K562 (cell line): Measurements from ENCODE around the gene SHISA7. TPM values are rescaled to one million over a fixed set of nuclear protein-coding genes. Genes with fewer than 3 reads are reported as not detected.

Experiments used
- ATAC-seq: fragments of 200-7000 bp; cut with Tn5 transposase; 3 replicates; pipeline ENCODE4 v1.9.1; 2020; ENCODE audit warnings: moderate library complexity
- BruUV-seq: library from RNA; stranded (reverse); fragments of 400-500 nt; replicated peaks from 2 replicates; lab custom pipeline; 2021; lab: Mats Ljungman, UMichigan
- CTCF ChIA-PET: fragments of 300-600 bp; formaldehyde crosslinking; extraction: SDS; loops from one replicate; lab custom pipeline; 2021; ENCODE audit warnings: low intra/inter-chr PET ratio; lab: Yijun Ruan, JAX
- POLR2A ChIA-PET: fragments of 300-600, 350-650 bp; sonication (Branson Sonifier 250); formaldehyde crosslinking; extraction: SDS; loops from one replicate; lab custom pipeline; 2021; ENCODE audit warnings: antibody characterized with exemption, inconsistent platforms; lab: Yijun Ruan, JAX
- DNase-seq, 4 experiments: peaks; one replicate each; pipeline versions ENCODE4 v3.0.0 to v3.0.0-alpha.2; 2011 to 2018; ENCODE audit warnings: low spot score in 3 of 4, mixed read lengths in 3 of 4; ENCODE audit errors: extremely low read depth in 1 of 4
- FAIRE-seq: peaks from 2 replicates; lab custom pipeline; 2011; peaks lifted over from hg19 to GRCh38; lab: Jason Lieb, UNC
- H2AFZ ChIP-seq: 2 replicates; pipeline ENCODE4 v1.6.0; 2011; ENCODE audit warnings: low read depth, low read length, control low read depth, inconsistent platforms
- H3K27ac ChIP-seq: fragments of 200-600 bp; 3 replicates; pipeline ENCODE4 v1.8.0; 2011; ENCODE audit warnings: low read depth, mild to moderate bottlenecking, control low read depth, inconsistent platforms, low read length, moderate library complexity, mixed read lengths; ENCODE audit errors: extremely low read depth
- H3K27me3 ChIP-seq, 2 experiments: fragments of 300-600 bp in 1 of 2; 2 replicates in 1 of 2; 3 replicates in 1 of 2; pipeline versions ENCODE4 v1.6.0 to v1.8.0; 2011; ENCODE audit warnings: inconsistent platforms in 2 of 2, low read length in 2 of 2, mild to moderate bottlenecking in 1 of 2, mixed read lengths in 1 of 2, moderate library complexity in 1 of 2; ENCODE audit not compliant: control insufficient read depth in 2 of 2, insufficient read depth in 2 of 2
- H3K36me3 ChIP-seq: fragments of 300-600 bp; 3 replicates; pipeline ENCODE4 v1.8.0; 2011; ENCODE audit warnings: mild to moderate bottlenecking, low read length, inconsistent platforms; ENCODE audit not compliant: control insufficient read depth, insufficient read depth
- H3K4me1 ChIP-seq, 2 experiments: fragments of 200-600 bp in 1 of 2; replicated peaks in 1 of 2; 2 replicates in 1 of 2; 3 replicates in 1 of 2; pipeline versions ENCODE4 v1.5.1 to v1.8.0; 2011; ENCODE audit warnings: inconsistent platforms in 2 of 2, low read length in 2 of 2, mild to moderate bottlenecking in 1 of 2, mixed read lengths in 1 of 2, moderate library complexity in 1 of 2; ENCODE audit not compliant: control insufficient read depth in 2 of 2, insufficient read depth in 2 of 2
- H3K4me2 ChIP-seq: 2 replicates; pipeline ENCODE4 v1.6.1; 2011; ENCODE audit warnings: low read length, control low read depth, inconsistent platforms, mixed read lengths; ENCODE audit not compliant: insufficient read depth
- H3K4me3 ChIP-seq: fragments of 200-600 bp; sonication (generic), shearing (Covaris generic); 2 replicates; pipeline ENCODE4 v1.5.1; 2016; ENCODE audit warnings: control low read depth, inconsistent platforms
- H3K79me2 ChIP-seq: fragments of 200-600 bp; 3 replicates; pipeline ENCODE4 v1.8.0; 2011; ENCODE audit warnings: low read length, inconsistent platforms; ENCODE audit not compliant: control insufficient read depth, insufficient read depth
- H3K9ac ChIP-seq, 2 experiments: 2 replicates each; pipeline versions ENCODE4 v1.6.0 to v1.6.1; 2011; ENCODE audit warnings: low read depth in 2 of 2, low read length in 2 of 2, control low read depth in 1 of 2, inconsistent platforms in 1 of 2, mild to moderate bottlenecking in 1 of 2, mixed read lengths in 1 of 2; ENCODE audit not compliant: insufficient read depth in 1 of 2
- H3K9me1 ChIP-seq: one replicate; pipeline ENCODE4 v1.6.0; 2011; ENCODE audit warnings: inconsistent platforms, mild to moderate bottlenecking, low read length, moderate library complexity; ENCODE audit not compliant: control insufficient read depth, insufficient read depth
- H3K9me3 ChIP-seq: replicated peaks from 2 replicates; pipeline ENCODE4 v1.5.1; 2011; ENCODE audit warnings: low read depth, low read length, inconsistent platforms; ENCODE audit not compliant: control insufficient read depth, insufficient read depth
- H4K20me1 ChIP-seq: replicated peaks from 2 replicates; pipeline ENCODE4 v1.6.1; 2011; ENCODE audit warnings: low read length, inconsistent platforms, mixed read lengths; ENCODE audit not compliant: control insufficient read depth, insufficient read depth
- CTBP1 ChIP-seq: fragments of 450-650 bp; IDR thresholded peaks from 2 replicates; pipeline ENCODE4 v1.6.1; 2016; ENCODE audit warnings: borderline replicate concordance
- FOSL1 ChIP-seq: fragments of 200-800 bp; sonication (Bioruptor generic); conservative IDR thresholded peaks from 2 replicates; pipeline ENCODE4 v1.6.1; 2016; ENCODE audit warnings: missing genetic modification characterization, missing compliant biosample characterization
- FOXP4 ChIP-seq: sonication (generic); formaldehyde crosslinking; IDR thresholded peaks from 2 replicates; pipeline ENCODE4 v1.8.0; 2022; ENCODE audit warnings: mild to moderate bottlenecking, missing genetic modification reagents, borderline replicate concordance
- GATA2 ChIP-seq: sonication (generic); formaldehyde crosslinking; IDR thresholded peaks from 2 replicates; pipeline ENCODE4 v1.4.0; 2020; ENCODE audit warnings: mild to moderate bottlenecking, missing genetic modification reagents
- IFI16 ChIP-seq: fragments of 250-450 bp; sonication (Bioruptor Pico); IDR thresholded peaks from 2 replicates; pipeline ENCODE4 v2.1.2; 2022; ENCODE audit warnings: mild to moderate bottlenecking, inconsistent platforms
- SMARCE1 ChIP-seq: fragments of 450-650 bp; IDR thresholded peaks from 2 replicates; pipeline ENCODE4 v1.7.1; 2016; ENCODE audit warnings: mild to moderate bottlenecking
- TCF7 ChIP-seq: sonication (generic); IDR thresholded peaks from 2 replicates; pipeline ENCODE4 v1.6.1; 2016; ENCODE audit warnings: antibody characterized with exemption, borderline replicate concordance
- TFAP4 ChIP-seq: sonication (generic); formaldehyde crosslinking; IDR thresholded peaks from 2 replicates; pipeline ENCODE4 v1.8.0; 2022; ENCODE audit warnings: missing genetic modification reagents, mild to moderate bottlenecking, moderate library complexity, borderline replicate concordance
- USF2 ChIP-seq: sonication (generic); formaldehyde crosslinking; IDR thresholded peaks from 2 replicates; pipeline ENCODE4 v1.5.0; 2020; ENCODE audit warnings: missing genetic modification reagents
- ZKSCAN1 ChIP-seq: fragments of 150-350 bp; IDR thresholded peaks from 2 replicates; pipeline ENCODE4 v1.6.1; 2016; ENCODE audit warnings: low read depth, low read length
- ZNF224 ChIP-seq: sonication (generic); formaldehyde crosslinking; IDR thresholded peaks from 2 replicates; pipeline ENCODE4 v1.8.0; 2022; ENCODE audit warnings: mild to moderate bottlenecking, missing genetic modification reagents
- ZNF436 ChIP-seq: fragments of 250-450, 450-650 bp; sonication (Bioruptor Pico); formaldehyde crosslinking; IDR thresholded peaks from 2 replicates; pipeline ENCODE4 v1.7.0; 2020; ENCODE audit warnings: mild to moderate bottlenecking
- ZNF592 ChIP-seq: fragments of 450-650 bp; IDR thresholded peaks from 2 replicates; pipeline ENCODE4 v1.6.1; 2017; ENCODE audit warnings: antibody characterized with exemption, mild to moderate bottlenecking
- WGBS: fragments of 100-300 bp; shearing (Covaris generic); methylation state at CpG from one replicate; pipeline ENCODE4 v1.1.6; 2016; ENCODE audit warnings: low coverage, mixed read lengths; ENCODE audit not compliant: insufficient coverage; ENCODE audit errors: missing lambda C conversion rate; 5-methylcytosine and 5-hydroxymethylcytosine counted together
- in situ Hi-C: fragments of 300-500 bp; cut with MboI; formaldehyde crosslinking; loops from 4 replicates; pipeline ENCODE4 v1.15.0; 2018; ENCODE audit warnings: inconsistent platforms, mixed read lengths
- intact Hi-C: fragments of 100-400 bp; cut with micrococcal nuclease; formaldehyde crosslinking; loops from 2 replicates; pipeline ENCODE4 v1.14.2; 2022
- polyA plus RNA-seq, 8 experiments: library from polyadenylated mRNA; depleted of rRNA in 4 of 8; stranded (reverse) in 5 of 8; unstranded in 3 of 8; fragments of >200 nt; fragmentation: Nextera tagmentation in 2 of 8; fragmentation: Illumina TruSeq in 1 of 8; extraction: Ambion mirVana in 2 of 8; extraction: Trizol in 1 of 8; gene quantifications; 2 replicates each; pipeline versions ENCODE4 v1.2.1 to v1.2.3, GENCODE V29; 2011 to 2014; ENCODE audit warnings: inconsistent platforms in 1 of 8, missing spikeins in 1 of 8
- total RNA-seq, 7 experiments: library from RNA; depleted of rRNA in 6 of 7; stranded (reverse); fragments of >200 nt in 6 of 7; fragmentation: Illumina TruSeq in 2 of 7; extraction: Trizol in 2 of 7; gene quantifications; 2 replicates each; pipeline versions ENCODE4 v1.2.1 to v1.2.3, GENCODE V29; 2011 to 2021; ENCODE audit warnings: low replicate concordance in 1 of 7

The SHISA7 gene
- total and polyA plus RNA-seq, 9 of the 15 experiments (the other 6 are each of a cell fraction or from before 2014, with no cell fraction given), result 0.01 to 0.40 (median 0.07) TPM

GRCh38 chr19:55465460-55466240 lies 22.6 kb upstream of the SHISA7 start:
- Histone ChIP-seq H3K27me3 (no peaks in the 10 kb centered on the region), H3K4me2 (no peak overlapping the region), H3K4me1 (peaks cover 27 to 73% of the 10 kb centered on the region in 2 experiments; a peak in 4 of 5 replicates), H3K4me3 (no peak overlapping the region), H3K9me1 (no peaks in the 10 kb centered on the region), H3K27ac (no peak overlapping the region), H4K20me1 (no peaks in the 10 kb centered on the region), H2AFZ (no peak overlapping the region), H3K79me2 (peaks cover 11% of the 10 kb centered on the region), H3K9me3 (no peaks in the 10 kb centered on the region), H3K9ac (peak overlapping the region in 1 of 2 experiments; percentile 53; a peak in 2 of 4 replicates), H3K36me3 (no peaks in the 10 kb centered on the region)
- ATAC-seq, result no peak
- 82% methylated on average over 11 of the region's 11 CpGs for WGBS
- ChIA-PET CTCF (no interaction called here), POLR2A (interaction anchor here (0.6 kb wide), 1 partner anchor 14 kb away, joined by 3 read pairs; no protein-coding TSS in a partner anchor)
- no peak for DNase-seq
- no peak for FAIRE-seq
- BruUV-seq, result no TSS peak
- intact Hi-C loops (loop anchor here (2.0 kb wide), 1 partner anchor 39 kb away; no protein-coding TSS in a partner anchor), in situ Hi-C loops (no loop called here)
- TF ChIP-seq FOXP4 (CRISPR knock-in tag) (no peak), ZNF436 (CRISPR knock-in tag) (no peak), USF2 (CRISPR knock-in tag) (no peak), TFAP4 (CRISPR knock-in tag) (peak; percentile 48; the same call in 1 of the 2 replicates), ZNF224 (CRISPR knock-in tag) (no peak), SMARCE1 (peak; percentile 35; the same call in 1 of the 2 replicates), CTBP1 (0 out of 2 replicates have a peak, but pooled peaks have one; percentile 15), FOSL1 (tag) (0 out of 2 replicates have a peak, but pooled peaks have one; percentile 43), ZNF592 (no peak), ZKSCAN1 (no peak), GATA2 (CRISPR knock-in tag) (peak; percentile 60; the same call in 1 of the 2 replicates), TCF7 (no peak), IFI16 (no peak)
